LNCaP clone FGC (cell line): ENCODE measurements around the gene IGSF23.
"Not testable (repeated sequence)": the region's sequence is repeated elsewhere in the genome, so short reads cannot be mapped to it uniquely, and the experiment has no call there.

ENCODE experiments used
- DNase-seq: peaks from one replicate; pipeline ENCODE4 v3.0.0-alpha.2; 2011; ENCODE audit warnings: low read depth
- H3K4me3 ChIP-seq: 2 replicates; pipeline ENCODE4 v1.5.1; 2011; ENCODE audit warnings: mild to moderate bottlenecking, low read depth, low read length, control low read depth
- TF ChIP-seq, protein P1 (sequence below): IDR thresholded peaks from 2 replicates; pipeline ENCODE4 v1.5.1; 2012; ENCODE audit warnings: mild to moderate bottlenecking; ENCODE audit not compliant: control insufficient read depth, insufficient read depth; ENCODE audit errors: extremely low read depth

The IGSF23 gene

DNA sequence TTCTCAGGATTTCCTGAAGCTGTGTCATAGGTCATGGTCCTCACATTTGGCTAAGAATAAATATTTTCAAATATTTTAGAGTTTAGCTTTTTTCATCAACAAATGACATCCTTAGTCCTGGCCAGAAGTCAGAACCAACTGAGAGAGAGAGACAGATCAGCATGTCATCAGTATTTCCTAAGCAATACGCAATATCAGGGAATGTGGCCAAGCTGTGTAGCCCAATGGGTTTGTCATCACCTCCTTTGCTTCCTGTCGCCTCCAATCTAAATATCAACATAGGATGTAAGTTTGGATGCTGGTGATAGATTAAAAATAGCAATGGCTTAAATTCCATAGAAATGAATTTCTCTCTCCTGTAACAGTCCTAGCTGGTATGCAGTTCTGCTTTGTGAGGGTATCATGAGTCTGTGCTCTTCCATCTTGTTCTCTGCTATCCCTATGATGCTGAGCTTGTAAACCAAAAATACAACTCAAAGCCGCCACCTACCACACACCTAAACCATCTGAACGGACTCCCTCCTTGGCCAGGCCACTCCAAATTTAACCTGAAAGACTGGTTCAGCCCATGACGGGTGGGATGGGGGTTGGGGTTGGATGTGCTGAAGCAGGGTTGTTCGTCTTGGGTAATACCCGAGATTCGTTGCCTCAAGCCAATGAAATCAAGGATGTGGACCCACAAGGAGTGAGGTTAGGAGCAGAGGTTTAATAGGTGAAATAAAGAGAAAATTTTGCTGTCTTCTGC lies 10.0 kb upstream of the IGSF23 start:
- no peak overlapping the region for H3K4me3 ChIP-seq
- TF ChIP-seq, protein P1, sequence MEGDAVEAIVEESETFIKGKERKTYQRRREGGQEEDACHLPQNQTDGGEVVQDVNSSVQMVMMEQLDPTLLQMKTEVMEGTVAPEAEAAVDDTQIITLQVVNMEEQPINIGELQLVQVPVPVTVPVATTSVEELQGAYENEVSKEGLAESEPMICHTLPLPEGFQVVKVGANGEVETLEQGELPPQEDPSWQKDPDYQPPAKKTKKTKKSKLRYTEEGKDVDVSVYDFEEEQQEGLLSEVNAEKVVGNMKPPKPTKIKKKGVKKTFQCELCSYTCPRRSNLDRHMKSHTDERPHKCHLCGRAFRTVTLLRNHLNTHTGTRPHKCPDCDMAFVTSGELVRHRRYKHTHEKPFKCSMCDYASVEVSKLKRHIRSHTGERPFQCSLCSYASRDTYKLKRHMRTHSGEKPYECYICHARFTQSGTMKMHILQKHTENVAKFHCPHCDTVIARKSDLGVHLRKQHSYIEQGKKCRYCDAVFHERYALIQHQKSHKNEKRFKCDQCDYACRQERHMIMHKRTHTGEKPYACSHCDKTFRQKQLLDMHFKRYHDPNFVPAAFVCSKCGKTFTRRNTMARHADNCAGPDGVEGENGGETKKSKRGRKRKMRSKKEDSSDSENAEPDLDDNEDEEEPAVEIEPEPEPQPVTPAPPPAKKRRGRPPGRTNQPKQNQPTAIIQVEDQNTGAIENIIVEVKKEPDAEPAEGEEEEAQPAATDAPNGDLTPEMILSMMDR = no peak
- DNase-seq = no peak

DNA sequence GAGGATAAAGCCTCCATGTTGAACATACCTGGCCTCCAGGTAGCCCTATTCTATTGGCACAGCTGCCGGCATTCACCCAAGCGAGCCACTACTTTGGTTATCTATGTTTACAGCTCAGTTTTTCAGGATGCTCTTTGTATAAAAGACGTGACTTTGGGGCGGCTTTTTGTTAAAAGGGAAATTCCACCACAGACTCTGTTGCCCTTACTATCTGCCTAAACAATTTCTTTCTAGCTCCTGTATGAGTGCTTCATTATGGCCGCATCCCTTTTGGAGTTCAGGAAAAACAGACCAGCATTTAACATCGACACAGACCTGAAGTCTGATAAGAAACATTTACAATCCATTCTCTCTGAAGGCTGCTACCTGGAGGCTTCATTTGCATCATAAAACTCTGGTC lies 9.1 kb upstream of the IGSF23 start:
- no peak for DNase-seq
- H3K4me3 ChIP-seq = no peak overlapping the region
- TF ChIP-seq, protein P1 = no peak

DNA sequence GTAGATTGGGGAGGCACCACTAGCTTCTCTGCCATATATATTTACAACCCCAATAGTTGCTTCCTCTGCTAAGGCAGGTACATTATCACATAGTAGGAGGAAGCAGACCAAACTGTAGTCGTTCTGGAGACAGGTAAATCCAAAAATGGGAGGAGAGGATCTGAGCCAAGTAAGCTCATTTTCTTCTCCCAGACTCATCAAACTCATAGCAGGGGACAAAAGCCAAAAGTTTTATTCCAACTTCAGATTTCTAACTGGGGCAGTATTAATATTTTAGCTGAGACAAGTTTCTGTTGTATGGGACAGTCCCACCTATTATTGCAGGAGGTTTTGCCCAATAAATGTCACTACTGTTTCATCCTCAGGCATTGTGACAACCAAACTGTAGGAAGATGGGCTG lies 7.8 kb upstream of the IGSF23 start:
- no peak for DNase-seq
- H3K4me3 ChIP-seq = no peak overlapping the region
- TF ChIP-seq, protein P1 = no peak

DNA sequence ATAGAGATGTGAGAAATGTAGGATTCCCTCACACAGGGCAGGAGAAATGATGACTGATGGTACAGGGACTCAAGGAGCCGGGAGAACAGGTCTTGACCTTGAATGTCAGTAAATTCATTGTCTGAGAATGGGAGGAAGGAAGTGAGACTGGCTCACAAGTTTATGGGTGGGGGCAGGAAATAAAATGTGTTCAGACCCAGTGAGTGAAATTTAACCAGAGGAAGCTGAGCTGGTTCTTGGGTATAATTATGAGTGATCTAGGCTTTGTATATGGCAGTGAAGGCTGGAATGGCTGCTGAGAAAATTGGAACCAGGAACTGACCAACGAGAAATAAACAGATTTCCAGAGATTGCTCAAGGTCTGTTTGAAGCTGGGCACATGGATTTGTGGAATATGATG lies 6.3 kb upstream of the IGSF23 start:
- no peak overlapping the region for H3K4me3 ChIP-seq
- TF ChIP-seq, protein P1 = no peak
- no peak for DNase-seq

DNA sequence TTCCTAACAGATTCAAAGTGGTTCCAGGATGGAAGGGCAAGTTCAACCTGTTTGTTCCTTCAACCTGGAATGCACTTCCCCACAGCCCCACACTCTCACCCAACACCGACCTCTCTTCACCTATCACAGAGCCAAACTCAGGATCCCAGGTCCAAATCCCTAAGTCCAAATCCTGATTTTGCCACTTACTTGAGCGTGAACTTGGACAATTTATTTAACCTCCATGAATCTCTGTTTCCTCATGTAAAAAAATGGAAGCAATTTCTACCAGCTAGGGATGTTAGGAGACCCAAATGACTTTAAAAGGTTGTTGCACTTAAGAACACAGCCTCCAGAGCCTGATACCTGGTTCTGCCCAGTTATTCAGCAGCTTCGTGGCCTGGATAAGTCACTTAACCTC lies 5.4 kb upstream of the IGSF23 start:
- no peak for DNase-seq
- TF ChIP-seq, protein P1 = no peak
- no peak overlapping the region for H3K4me3 ChIP-seq

DNA sequence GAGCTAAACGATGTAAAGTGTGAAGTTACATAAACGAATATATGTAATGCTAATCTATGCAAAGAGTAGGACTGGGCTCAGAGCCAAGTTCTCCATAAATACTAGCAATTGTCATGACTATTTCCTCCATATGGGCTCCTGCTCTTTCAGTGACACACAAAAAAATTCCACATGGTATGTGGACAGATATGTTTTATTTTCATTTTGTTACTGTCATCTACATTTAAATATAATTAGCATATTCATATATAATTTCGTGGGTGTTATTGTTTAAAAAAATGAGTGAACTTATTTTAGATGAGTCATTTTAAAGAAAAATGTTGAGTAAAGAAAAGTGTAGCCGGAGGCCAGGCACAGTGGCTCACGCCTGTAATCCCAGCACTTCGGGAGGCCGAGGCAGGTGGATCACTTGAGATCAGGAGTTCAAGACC lies 5.0 kb upstream of the IGSF23 start:
- no peak overlapping the region for H3K4me3 ChIP-seq
- TF ChIP-seq, protein P1 = no peak
- no peak for DNase-seq

DNA sequence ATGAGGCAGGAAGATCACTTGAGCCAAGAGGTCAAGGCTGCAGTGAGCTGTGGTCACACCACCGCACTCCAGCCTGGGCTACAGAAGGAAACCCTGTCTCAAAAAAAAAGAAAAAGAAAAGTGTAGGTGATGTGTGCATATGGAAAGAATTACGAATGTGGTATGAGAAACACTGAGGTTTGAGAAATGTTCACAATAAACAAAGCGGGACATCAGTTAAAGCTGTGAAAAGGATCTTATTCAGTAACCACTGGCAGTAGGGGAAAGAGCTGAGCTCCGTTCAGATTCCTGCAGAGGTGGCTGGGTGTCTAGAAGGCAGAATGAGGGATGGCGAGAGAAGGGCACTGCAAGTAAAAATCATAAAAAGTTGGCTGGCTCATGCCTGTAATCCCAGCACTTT lies 4.1 kb upstream of the IGSF23 start:
- DNase-seq = no peak
- TF ChIP-seq, protein P1 = no peak
- no peak overlapping the region for H3K4me3 ChIP-seq

DNA sequence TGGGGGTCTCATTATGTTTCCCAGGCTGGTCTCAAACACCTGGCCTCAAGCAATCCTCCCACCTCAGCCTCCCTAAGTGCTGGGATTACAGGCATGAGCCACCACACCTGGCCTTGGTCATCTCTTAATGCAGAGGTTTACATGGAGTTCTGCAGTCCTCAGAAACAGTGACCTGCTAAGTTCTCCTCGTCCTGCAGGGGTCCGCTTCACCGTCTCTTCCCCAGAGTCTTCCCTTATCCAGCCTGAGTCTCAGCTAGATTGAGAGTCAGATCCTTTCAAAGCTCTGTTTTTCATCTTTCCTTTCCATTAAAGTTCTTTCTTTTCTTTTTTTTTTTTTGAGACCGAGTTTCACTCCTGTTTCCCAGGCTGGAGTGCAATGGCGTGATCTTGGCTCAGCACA lies 2.9 kb upstream of the IGSF23 start:
- not testable (repeated sequence) for H3K4me3 ChIP-seq, DNase-seq
